IMR-90 (cell line): ENCODE measurements around the gene RNF213.

Source experiments
- BHLHE40 ChIP-seq: fragments of 150-350 bp; IDR thresholded peaks from 2 replicates; pipeline ENCODE4 v1.6.1; 2016; ENCODE audit warnings: mild to moderate bottlenecking, low read depth, low read length
- CEBPB ChIP-seq: IDR thresholded peaks from 2 replicates; pipeline ENCODE4 v1.6.1; 2012; ENCODE audit warnings: low read depth, low read length, improper control_type of control experiment
- CHD1 ChIP-seq: IDR thresholded peaks from 2 replicates; pipeline ENCODE4 v1.6.1; 2012; ENCODE audit warnings: low read depth, low read length, improper control_type of control experiment
- CTCF ChIP-seq: conservative IDR thresholded peaks from 2 replicates; pipeline ENCODE4 v1.5.1; 2012; ENCODE audit warnings: mild to moderate bottlenecking, low read depth, low read length, improper control_type of control experiment
- ELK1 ChIP-seq: fragments of 150-350 bp; IDR thresholded peaks from 2 replicates; pipeline ENCODE4 v1.6.1; 2016; ENCODE audit warnings: low read depth, mild to moderate bottlenecking, low read length, moderate library complexity, borderline replicate concordance
- MAZ ChIP-seq: IDR thresholded peaks from 2 replicates; pipeline ENCODE4 v1.6.1; 2012; ENCODE audit warnings: low read depth, mild to moderate bottlenecking, low read length, improper control_type of control experiment, moderate library complexity, borderline replicate concordance
- NFE2L2 ChIP-seq: fragments of 150-350 bp; IDR thresholded peaks from 2 replicates; pipeline ENCODE4 v1.6.1; 2016; ENCODE audit warnings: low read depth, mild to moderate bottlenecking, low read length
- POLR2A ChIP-seq: IDR thresholded peaks from 2 replicates; pipeline ENCODE4 v1.6.1; 2012; ENCODE audit warnings: mild to moderate bottlenecking, low read depth, low read length
- RAD21 ChIP-seq: IDR thresholded peaks from 2 replicates; pipeline ENCODE4 v1.6.1; 2012; ENCODE audit warnings: low read length, improper control_type of control experiment
- RFX5 ChIP-seq: IDR thresholded peaks from 2 replicates; pipeline ENCODE4 v1.8.0; 2012; ENCODE audit warnings: low read depth, mild to moderate bottlenecking, low read length, moderate library complexity
- SMC3 ChIP-seq: fragments of 150-350 bp; IDR thresholded peaks from 2 replicates; pipeline ENCODE4 v1.6.1; 2016; ENCODE audit warnings: low read depth, mild to moderate bottlenecking, antibody characterized with exemption, low read length, moderate library complexity
- USF2 ChIP-seq: fragments of 150-350 bp; IDR thresholded peaks from 2 replicates; pipeline ENCODE4 v1.6.1; 2017; ENCODE audit warnings: mild to moderate bottlenecking, antibody characterized with exemption, low read length, low read depth

- TF ChIP-seq CTCF (no peak), POLR2A (no peak), MAZ (no peak), ELK1 (no peak), NFE2L2 (no peak), RAD21 (no peak), USF2 (no peak), BHLHE40 (no peak), RFX5 (no peak), CHD1 (no peak), CEBPB (no peak), SMC3 (no peak)
Observed at GRCh38 chr17:80243526-80244433, 16.9 kb upstream of the RNF213 start.
